RKO (cell line): Measurements from ENCODE around the gene KRTDAP.

Experiments
- DNase-seq: peaks from one replicate; pipeline ENCODE4 v3.0.0-alpha.2; 2016; ENCODE audit warnings: low spot score

KRTDAP gene

GRCh38 chr19:35490364-35490763 is at the start of gene KRTDAP:
KRTDAP (minus strand) TSS chr19:35490464; CDS start chr19:35490442, 22 bp downstream.
- DNase-seq, result no peak

- no peak for DNase-seq
These were observed 49.6 kb upstream of the KRTDAP start for GRCh38 chr19:35539850-35540249.

GRCh38 chr19:35539314-35539713 is 49.0 kb upstream of the KRTDAP start:
- no peak for DNase-seq

GRCh38 chr19:35534803-35535480 is 44.7 kb upstream of the KRTDAP start:
- no peak for DNase-seq

GRCh38 chr19:35533822-35534392 is 43.6 kb upstream of the KRTDAP start:
- no peak for DNase-seq

GRCh38 chr19:35533201-35533821 is 43.0 kb upstream of the KRTDAP start, which contains the start of gene GAPDHS:
GAPDHS (plus strand) TSS chr19:35533456; CDS start chr19:35533528, 72 bp downstream.
- DNase-seq, result no peak

- DNase-seq, result no peak
These were observed 41.0 kb upstream of the KRTDAP start for GRCh38 chr19:35531291-35531690.

- no peak for DNase-seq
These were observed 39.3 kb upstream of the KRTDAP start for GRCh38 chr19:35529241-35530218.

- no peak for DNase-seq
These were observed 38.2 kb upstream of the KRTDAP start, which contains the start of gene SBSN for GRCh38 chr19:35528218-35529038. SBSN (minus strand) TSS chr19:35528311; CDS start chr19:35528281, 30 bp downstream.

- no peak for DNase-seq
These were observed 35.6 kb upstream of the KRTDAP start for GRCh38 chr19:35525873-35526272.

GRCh38 chr19:35524181-35524837 is 34.0 kb upstream of the KRTDAP start:
- DNase-seq, result no peak

- DNase-seq, result no peak
These were observed 32.6 kb upstream of the KRTDAP start for GRCh38 chr19:35522745-35523327.

- no peak for DNase-seq
These were observed 31.0 kb upstream of the KRTDAP start for GRCh38 chr19:35521124-35521743.

GRCh38 chr19:35519291-35519690 is 29.0 kb upstream of the KRTDAP start:
- DNase-seq, result no peak

- peak; percentile 78 for DNase-seq
These were observed 28.0 kb upstream of the KRTDAP start for GRCh38 chr19:35518313-35518712.

GRCh38 chr19:35517342-35517741 is 27.1 kb upstream of the KRTDAP start:
- no peak for DNase-seq

- no peak for DNase-seq
These were observed 26.0 kb upstream of the KRTDAP start for GRCh38 chr19:35516310-35516709.

- DNase-seq, result no peak
These were observed 24.1 kb upstream of the KRTDAP start for GRCh38 chr19:35514282-35514809.

- DNase-seq, result peak; percentile 15
These were observed 23.5 kb upstream of the KRTDAP start, which contains the start of gene DMKN for GRCh38 chr19:35513628-35514281. DMKN (minus strand) TSS chr19:35513649; CDS start chr19:35513475, 174 bp downstream.
